H1 (cell line): ENCODE measurements around the gene NOG.

Experiments
- CBX5 ChIP-seq: fragments of 300-800, 300-1000 bp; sonication (generic); IDR thresholded peaks from 2 replicates; pipeline ENCODE4 v1.7.1; 2016; ENCODE audit warnings: antibody characterized with exemption, low read length, low read depth
- EP300 ChIP-seq, 2 experiments: IDR thresholded peaks; 1 replicate in 1 of 2; 2 replicates in 1 of 2; pipeline ENCODE4 v1.6.1; 2011 to 2012; ENCODE audit warnings: low read depth in 2 of 2, low read length in 2 of 2, mild to moderate bottlenecking in 2 of 2, borderline replicate concordance in 1 of 2, inconsistent platforms in 1 of 2, moderate library complexity in 1 of 2
- GTF2F1 ChIP-seq: IDR thresholded peaks from 2 replicates; pipeline ENCODE4 v1.6.1; 2012; ENCODE audit warnings: low read depth, low read length, improper control_type of control experiment, borderline replicate concordance
- MAX ChIP-seq: IDR thresholded peaks from 2 replicates; pipeline ENCODE4 v1.6.1; 2012; ENCODE audit warnings: inconsistent platforms
- POLR2A ChIP-seq, 2 experiments: IDR thresholded peaks; 1 replicate in 1 of 2; 2 replicates in 1 of 2; pipeline ENCODE4 v1.6.1; 2011; ENCODE audit warnings: low read depth in 2 of 2, low read length in 2 of 2, mild to moderate bottlenecking in 2 of 2; ENCODE audit errors: control extremely low read depth in 1 of 2
- TEAD4 ChIP-seq: IDR thresholded peaks from 2 replicates; pipeline ENCODE4 v1.6.1; 2012; ENCODE audit warnings: low read depth, low read length, inconsistent platforms, mixed read lengths
- TF ChIP-seq, protein P1 (sequence below), 3 experiments: IDR thresholded peaks; 1 replicate in 2 of 3; 2 replicates in 1 of 3; pipeline versions ENCODE4 v1.5.1 to v1.6.1; 2011; ENCODE audit warnings: low read length in 3 of 3, mild to moderate bottlenecking in 3 of 3, inconsistent platforms in 2 of 3, low read depth in 1 of 3, moderate library complexity in 1 of 3; ENCODE audit not compliant: insufficient read depth in 1 of 3; ENCODE audit errors: control extremely low read depth in 1 of 3

DNA sequence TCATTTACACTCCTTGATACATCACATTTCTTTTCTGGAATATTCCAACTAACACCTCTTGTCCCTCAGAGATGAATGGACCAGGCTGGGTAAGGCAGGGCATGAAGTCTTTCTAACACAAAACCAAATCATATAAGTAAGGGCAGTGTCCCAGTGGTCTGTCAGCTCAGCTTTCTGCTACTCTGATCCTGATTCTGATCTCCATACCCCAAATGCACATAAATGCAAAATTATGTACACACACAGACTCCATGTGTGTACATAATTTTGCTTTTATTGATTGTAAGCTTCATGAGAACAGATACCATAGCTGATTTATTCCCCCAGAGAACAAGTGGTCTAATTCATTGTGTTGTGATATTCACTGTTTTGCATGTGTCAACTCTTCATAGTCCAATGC is 47.9 kb downstream of the NOG start:
- no peak for TF ChIP-seq TEAD4
- TF ChIP-seq MAX, result no peak
- TF ChIP-seq, protein P1, sequence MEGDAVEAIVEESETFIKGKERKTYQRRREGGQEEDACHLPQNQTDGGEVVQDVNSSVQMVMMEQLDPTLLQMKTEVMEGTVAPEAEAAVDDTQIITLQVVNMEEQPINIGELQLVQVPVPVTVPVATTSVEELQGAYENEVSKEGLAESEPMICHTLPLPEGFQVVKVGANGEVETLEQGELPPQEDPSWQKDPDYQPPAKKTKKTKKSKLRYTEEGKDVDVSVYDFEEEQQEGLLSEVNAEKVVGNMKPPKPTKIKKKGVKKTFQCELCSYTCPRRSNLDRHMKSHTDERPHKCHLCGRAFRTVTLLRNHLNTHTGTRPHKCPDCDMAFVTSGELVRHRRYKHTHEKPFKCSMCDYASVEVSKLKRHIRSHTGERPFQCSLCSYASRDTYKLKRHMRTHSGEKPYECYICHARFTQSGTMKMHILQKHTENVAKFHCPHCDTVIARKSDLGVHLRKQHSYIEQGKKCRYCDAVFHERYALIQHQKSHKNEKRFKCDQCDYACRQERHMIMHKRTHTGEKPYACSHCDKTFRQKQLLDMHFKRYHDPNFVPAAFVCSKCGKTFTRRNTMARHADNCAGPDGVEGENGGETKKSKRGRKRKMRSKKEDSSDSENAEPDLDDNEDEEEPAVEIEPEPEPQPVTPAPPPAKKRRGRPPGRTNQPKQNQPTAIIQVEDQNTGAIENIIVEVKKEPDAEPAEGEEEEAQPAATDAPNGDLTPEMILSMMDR (IDR thresholded peaks at IDR 0.05; ENCODE audit: control extremely low read depth in 1 of 3, insufficient read depth in 1 of 3, low read depth in 1 of 3, low read length in 3 of 3), result no peak
- TF ChIP-seq CBX5, result no peak
- TF ChIP-seq GTF2F1, result no peak
- TF ChIP-seq POLR2A (IDR thresholded peaks at IDR 0.05; ENCODE audit: control extremely low read depth in 1 of 2, low read depth in 2 of 2, low read length in 2 of 2), result no peak
- no peak for TF ChIP-seq EP300 (IDR thresholded peaks at IDR 0.05; ENCODE audit: borderline replicate concordance in 1 of 2, low read depth in 2 of 2, low read length in 2 of 2)
